ENCODE results near the gene SPRED1.
A peak's percentile ranks its signal among the peaks of the same experiment; 100 is the strongest.

SPRED1 gene

GRCh38 chr15:38369936-38370478, 117.4 kb downstream of the SPRED1 start:
- no peak for DNase-seq

GRCh38 chr15:38373016-38373415, 120.4 kb downstream of the SPRED1 start:
- no peak for DNase-seq

- no peak for DNase-seq
Measured at GRCh38 chr15:38374029-38374428, 121.4 kb downstream of the SPRED1 start.

GRCh38 chr15:38374556-38374955, 121.9 kb downstream of the SPRED1 start:
- DNase-seq, result no peak

GRCh38 chr15:38376081-38376480, 123.4 kb downstream of the SPRED1 start:
- no peak for DNase-seq

GRCh38 chr15:38377636-38378035, 125.0 kb downstream of the SPRED1 start:
- no peak for DNase-seq

GRCh38 chr15:38378161-38378560, 125.5 kb downstream of the SPRED1 start:
- DNase-seq, result no peak

GRCh38 chr15:38389924-38390542, 137.4 kb downstream of the SPRED1 start:
- DNase-seq, result peak; percentile 38 to 55

- no peak for DNase-seq
Measured at GRCh38 chr15:38391191-38391590, 138.6 kb downstream of the SPRED1 start.

GRCh38 chr15:38398134-38398533, 145.5 kb downstream of the SPRED1 start:
- no peak for DNase-seq

GRCh38 chr15:38401106-38401505, 148.5 kb downstream of the SPRED1 start:
- DNase-seq, result no peak

- DNase-seq, result no peak
Measured at GRCh38 chr15:38401701-38402100, 149.1 kb downstream of the SPRED1 start.

GRCh38 chr15:38406436-38406835, 153.8 kb downstream of the SPRED1 start:
- no peak for DNase-seq
